Smooth muscle cell (in vitro differentiated cells): ENCODE measurements around the gene DEAF1. TPM values are rescaled to one million over a fixed set of nuclear protein-coding genes. Genes with fewer than 3 reads are reported as not detected.
"Not testable (repeated sequence)": the region's sequence is repeated elsewhere in the genome, so short reads cannot be mapped to it uniquely, and the experiment has no call there.

ENCODE experiments used
- DNase-seq: peaks from one replicate; lab custom pipeline; 2025; ENCODE audit not compliant: unreplicated experiment; lab: John Stamatoyannopoulos, UW
- H2AFZ ChIP-seq: fragments of 200-600 bp; sonication (generic); 2 replicates; pipeline ENCODE4 v1.6.0; 2016; ENCODE audit warnings: antibody characterized with exemption, low read depth, mild to moderate bottlenecking
- H3F3A ChIP-seq: fragments of 200-600 bp; sonication (generic); 2 replicates; pipeline ENCODE4 v1.6.0; 2017; ENCODE audit warnings: antibody characterized with exemption, low read depth
- H3K27ac ChIP-seq: fragments of 200-600 bp; sonication (generic); 2 replicates; pipeline ENCODE4 v1.5.1; 2016; ENCODE audit warnings: low read depth, mild to moderate bottlenecking
- H3K27me3 ChIP-seq: fragments of 200-600 bp; sonication (generic); 2 replicates; pipeline ENCODE4 v1.6.1; 2016; ENCODE audit warnings: low read depth, mild to moderate bottlenecking
- H3K36me3 ChIP-seq: fragments of 200-600 bp; sonication (generic); 2 replicates; pipeline ENCODE4 v1.5.1; 2016; ENCODE audit warnings: low read depth
- H3K4me1 ChIP-seq: fragments of 200-600 bp; sonication (generic); 2 replicates; pipeline ENCODE4 v1.5.1; 2016; ENCODE audit warnings: low read depth
- H3K4me2 ChIP-seq: fragments of 200-600 bp; sonication (generic); 2 replicates; pipeline ENCODE4 v1.6.0; 2016; ENCODE audit warnings: mild to moderate bottlenecking
- H3K4me3 ChIP-seq: fragments of 200-600 bp; sonication (generic); 2 replicates; pipeline ENCODE4 v1.5.1; 2016; ENCODE audit warnings: mild to moderate bottlenecking
- H3K79me2 ChIP-seq: fragments of 200-600 bp; sonication (generic); 2 replicates; pipeline ENCODE4 v1.6.0; 2016; ENCODE audit warnings: low read depth, mild to moderate bottlenecking
- H3K9ac ChIP-seq: fragments of 200-600 bp; sonication (generic); 2 replicates; pipeline ENCODE4 v1.6.0; 2016; ENCODE audit warnings: low read depth
- H3K9me3 ChIP-seq: fragments of 200-600 bp; sonication (generic); replicated peaks from 2 replicates; pipeline ENCODE4 v1.5.1; 2016; ENCODE audit warnings: low read depth
- H4K20me1 ChIP-seq: fragments of 200-600 bp; sonication (generic); 2 replicates; pipeline ENCODE4 v1.6.0; 2016; ENCODE audit warnings: low read depth
- CTCF ChIP-seq: fragments of 200-600 bp; sonication (generic); IDR thresholded peaks from 2 replicates; pipeline ENCODE4 v1.5.1; 2017; ENCODE audit warnings: borderline replicate concordance, mild to moderate bottlenecking, antibody characterized with exemption; ENCODE audit not compliant: insufficient read depth, poor library complexity, severe bottlenecking
- WGBS: methylation state at CpG from one replicate; pipeline ENCODE4 v1.1.7; 2016; ENCODE audit warnings: low lambda C conversion rate; 5-methylcytosine and 5-hydroxymethylcytosine counted together
- polyA plus RNA-seq: library from polyadenylated mRNA; unstranded; fragments of >200 nt; fragmentation: Nextera tagmentation; extraction: Ambion mirVana; gene quantifications from 2 replicates; pipeline ENCODE4 v1.2.1, GENCODE V29; 2016
- total RNA-seq: library from RNA; depleted of rRNA; stranded (reverse); fragments of >200 nt; gene quantifications from 2 replicates; pipeline ENCODE4 v1.2.3, GENCODE V29; 2014

Gene DEAF1
- total RNA-seq = 18.7 and 19.0 TPM in 2 replicates
- polyA plus RNA-seq = 39.2 and 61.5 TPM in 2 replicates

GRCh38 chr11:694563-695287 lies at the start of gene DEAF1:
DEAF1 (minus strand) TSS chr11:695222; CDS start chr11:695047, 175 bp downstream.
- no peak for TF ChIP-seq CTCF
- no peaks in the 10 kb centered on the region for H3K9me3 ChIP-seq
- peaks cover 72% of the 10 kb centered on the region for H4K20me1 ChIP-seq
- H3K9ac ChIP-seq = peak within 1 kb of the TSS; percentile 100
- H3K4me3 ChIP-seq = peak within 1 kb of the TSS; percentile 91
- H3K27ac ChIP-seq = peak within 1 kb of the TSS; percentile 100
- no peak for DNase-seq
- peaks cover 36% of the 10 kb centered on the region for H3K4me1 ChIP-seq
- H3K27me3 ChIP-seq = no peaks in the 10 kb centered on the region
- H3K79me2 ChIP-seq = peaks cover 24% of the 10 kb centered on the region
- H3K4me2 ChIP-seq = peak within 1 kb of the TSS; percentile 96
- H3F3A ChIP-seq = peaks cover 16% of the 10 kb centered on the region
- H3K36me3 ChIP-seq = no peaks in the 10 kb centered on the region
- H2AFZ ChIP-seq = peak within 1 kb of the TSS; percentile 76
- WGBS = 2% methylated on average over 69 of the region's 103 CpGs

- 93% methylated on average over 4 of the region's 4 CpGs for WGBS
- no peak overlapping the region for H3K9ac ChIP-seq
- H3K27ac ChIP-seq = no peak overlapping the region
- H3K27me3 ChIP-seq = no peaks in the 10 kb centered on the region
- no peaks in the 10 kb centered on the region for H3K9me3 ChIP-seq
- DNase-seq = no peak
- H3K4me3 ChIP-seq = no peak overlapping the region
- H3K4me1 ChIP-seq = no peaks in the 10 kb centered on the region
- H3F3A ChIP-seq = no peaks in the 10 kb centered on the region
- H3K36me3 ChIP-seq = no peaks in the 10 kb centered on the region
- TF ChIP-seq CTCF = no peak
- peaks cover 4% of the 10 kb centered on the region for H3K79me2 ChIP-seq
- H4K20me1 ChIP-seq = no peaks in the 10 kb centered on the region
- H3K4me2 ChIP-seq = no peak overlapping the region
- H2AFZ ChIP-seq = no peak overlapping the region
These were observed 47.7 kb upstream of the DEAF1 start for GRCh38 chr11:742571-743201.

GRCh38 chr11:742156-742546 lies 47.1 kb upstream of the DEAF1 start:
- Histone ChIP-seq H3K4me2 (no peak overlapping the region), H3K27me3 (no peaks in the 10 kb centered on the region), H3K4me3 (no peak overlapping the region), H3K79me2 (no peaks in the 10 kb centered on the region), H3F3A (no peaks in the 10 kb centered on the region), H3K9me3 (no peaks in the 10 kb centered on the region), H3K4me1 (no peaks in the 10 kb centered on the region), H3K36me3 (no peaks in the 10 kb centered on the region), H3K9ac (no peak overlapping the region), H3K27ac (no peak overlapping the region), H4K20me1 (no peaks in the 10 kb centered on the region), H2AFZ (no peak overlapping the region)
- 93% methylated on average over 3 of the region's 3 CpGs for WGBS
- no peak for DNase-seq
- no peak for TF ChIP-seq CTCF

GRCh38 chr11:737899-738298 lies 42.9 kb upstream of the DEAF1 start:
- H3K9ac ChIP-seq, H3K4me1 ChIP-seq, H3K9me3 ChIP-seq, H3K79me2 ChIP-seq, H4K20me1 ChIP-seq, H3K36me3 ChIP-seq, H3F3A ChIP-seq, H3K4me2 ChIP-seq, H3K4me3 ChIP-seq, H2AFZ ChIP-seq, DNase-seq, H3K27me3 ChIP-seq: not testable (repeated sequence)
- H3K27ac ChIP-seq = peak overlapping the region; percentile 19
- 70% methylated on average over 10 of the region's 10 CpGs for WGBS
